BJ (cell line): Measurements from ENCODE around the gene LHFPL2. TPM values are rescaled to one million over a fixed set of nuclear protein-coding genes. Genes with fewer than 3 reads are reported as not detected.

ENCODE experiments used
- CTCF ChIA-PET: fragments of 350-600 bp; formaldehyde crosslinking; extraction: SDS; loops from one replicate; lab custom pipeline; 2021; ENCODE audit warnings: antibody characterized with exemption, inconsistent platforms; lab: Yijun Ruan, JAX
- POLR2A ChIA-PET: fragments of 300-600 bp; sonication (Branson Sonifier 250); formaldehyde crosslinking; extraction: SDS; loops from one replicate; lab custom pipeline; 2021; ENCODE audit warnings: antibody characterized with exemption; lab: Charles Lee
- DNase-seq: peaks from one replicate; pipeline ENCODE4 v3.0.0-alpha.2; 2011; ENCODE audit warnings: low read depth
- H3K27me3 ChIP-seq: 2 replicates; pipeline ENCODE4 v1.6.0; 2011; ENCODE audit warnings: low read length; ENCODE audit not compliant: control insufficient read depth, insufficient read depth
- H3K36me3 ChIP-seq: 2 replicates; pipeline ENCODE4 v1.5.1; 2011; ENCODE audit warnings: low read length; ENCODE audit not compliant: control insufficient read depth, insufficient read depth
- H3K4me3 ChIP-seq: 2 replicates; pipeline ENCODE4 v1.5.1; 2011; ENCODE audit warnings: low read depth, mild to moderate bottlenecking, control low read depth, low read length
- CTCF ChIP-seq: IDR thresholded peaks from 2 replicates; pipeline ENCODE4 v1.5.1; 2011; ENCODE audit warnings: low read depth, mild to moderate bottlenecking, control low read depth, inconsistent platforms, low read length, moderate library complexity; ENCODE audit not compliant: insufficient read depth
- polyA plus RNA-seq: library from polyadenylated mRNA; depleted of rRNA; stranded (reverse); fragments of >200 nt; gene quantifications from 2 replicates; pipeline ENCODE4 v1.2.3, GENCODE V29; 2011

The LHFPL2 gene
- polyA plus RNA-seq, 1 experiment: 4.4 TPM

DNA sequence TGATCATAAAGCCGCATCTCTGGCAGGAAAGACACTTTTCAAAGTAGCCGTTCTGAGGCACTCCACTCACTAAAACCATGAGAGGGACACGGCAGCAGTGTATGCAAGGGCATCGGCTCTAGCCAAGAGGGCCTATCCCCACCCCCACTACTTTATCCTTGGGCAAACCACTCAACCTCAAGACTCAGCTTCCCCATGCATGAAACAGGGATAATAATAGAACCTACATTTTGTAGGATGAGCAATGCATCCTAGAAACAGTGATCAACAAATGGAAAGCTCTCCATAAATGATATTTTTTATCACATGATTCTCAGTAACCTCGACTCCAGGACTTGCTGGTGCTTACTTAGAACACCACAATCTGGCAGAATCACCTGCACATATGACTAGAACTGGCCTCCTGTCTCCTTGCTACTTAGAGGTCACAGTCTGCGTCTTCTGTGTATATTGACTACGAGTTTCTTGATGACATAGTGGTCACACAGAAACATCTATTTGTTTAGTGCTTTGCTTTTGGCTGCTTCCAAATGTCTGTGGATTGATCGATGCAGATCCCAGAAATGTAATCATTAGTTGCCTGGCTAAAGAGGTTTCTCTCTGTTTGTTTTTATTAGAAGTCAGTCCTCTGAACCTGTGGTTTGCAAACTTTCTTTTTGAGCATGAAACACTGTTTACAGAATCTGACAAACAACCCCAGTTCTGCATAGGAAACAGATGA, 102.1 kb downstream of the LHFPL2 start:
- POLR2A ChIA-PET: no interaction called here

GRCh38 chr5:78545406-78545805, 103.2 kb downstream of the LHFPL2 start:
- no peak for TF ChIP-seq CTCF
- no peak for DNase-seq
- CTCF ChIA-PET: interaction anchor here (1.3 to 1.6 kb wide), 3 partner anchors 119 to 340 kb away, joined by 3 to 4 read pairs (median 4); no protein-coding TSS in a partner anchor
- no peaks in the 10 kb centered on the region for H3K27me3 ChIP-seq
- POLR2A ChIA-PET: no interaction called here
- no peaks in the 10 kb centered on the region for H3K36me3 ChIP-seq
- no peak overlapping the region for H3K4me3 ChIP-seq

More for the DNA sequence above, 102.1 kb downstream of the LHFPL2 start:
- no peak for TF ChIP-seq CTCF
- CTCF ChIA-PET: no interaction called here
- Histone ChIP-seq H3K4me3 (no peak overlapping the region), H3K27me3 (no peaks in the 10 kb centered on the region), H3K36me3 (no peaks in the 10 kb centered on the region)
- no peak for DNase-seq

GRCh38 chr5:78544561-78545201, 103.9 kb downstream of the LHFPL2 start:
- TF ChIP-seq CTCF: no peak
- CTCF ChIA-PET: interaction anchor here (1.0 to 1.6 kb wide), 6 partner anchors 52 to 421 kb away, joined by 3 to 6 read pairs (median 4); no protein-coding TSS in a partner anchor
- H3K4me3 ChIP-seq: no peak overlapping the region
- POLR2A ChIA-PET: interaction anchor here (0.6 kb wide), 1 partner anchor 85 kb away, joined by 4 read pairs; no protein-coding TSS in a partner anchor
- H3K36me3 ChIP-seq: no peaks in the 10 kb centered on the region
- DNase-seq: peak; percentile 48
- H3K27me3 ChIP-seq: no peaks in the 10 kb centered on the region

- H3K4me3 ChIP-seq: no peak overlapping the region
- ChIA-PET POLR2A (no interaction called here), CTCF (interaction anchor here (1.2 to 2.9 kb wide), 6 partner anchors 11 to 422 kb away, joined by 3 to 9 read pairs (median 4); no protein-coding TSS in a partner anchor)
- no peak for TF ChIP-seq CTCF
- no peaks in the 10 kb centered on the region for H3K36me3 ChIP-seq
- H3K27me3 ChIP-seq: no peaks in the 10 kb centered on the region
- no peak for DNase-seq
Observed at GRCh38 chr5:78543916-78544315, 104.7 kb downstream of the LHFPL2 start.

DNA sequence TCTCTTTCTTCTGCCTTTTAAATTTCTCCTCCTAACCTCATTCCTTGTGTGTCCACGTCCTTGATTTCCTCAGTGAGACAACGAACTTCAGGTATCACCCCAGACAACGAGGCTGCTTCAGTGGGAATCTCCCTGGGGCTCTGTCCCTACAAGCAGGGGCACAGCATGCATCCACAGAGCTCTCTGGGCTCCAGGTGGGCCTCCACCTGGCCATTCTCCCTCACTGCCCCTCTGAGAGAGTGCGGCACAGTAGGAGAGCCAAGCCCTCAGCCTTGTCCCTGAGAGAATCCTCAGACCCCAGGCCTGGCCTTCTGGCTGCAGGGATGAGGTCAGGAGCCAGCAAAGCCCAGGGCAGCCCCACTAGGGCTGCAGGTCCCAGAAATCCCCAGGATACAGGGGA, 105.3 kb downstream of the LHFPL2 start:
- H3K36me3 ChIP-seq: no peaks in the 10 kb centered on the region
- no peaks in the 10 kb centered on the region for H3K27me3 ChIP-seq
- CTCF ChIA-PET: interaction anchor here (1.3 to 2.9 kb wide), 5 partner anchors 10 to 423 kb away, joined by 3 to 9 read pairs (median 4); no protein-coding TSS in a partner anchor
- POLR2A ChIA-PET: no interaction called here
- TF ChIP-seq CTCF: no peak
- H3K4me3 ChIP-seq: no peak overlapping the region
- DNase-seq: no peak
